AG04450 (cell line): ENCODE data around the gene DCAF8. TPM values are rescaled to one million over a fixed set of nuclear protein-coding genes. Genes with fewer than 3 reads are reported as not detected.

Experiments used
- CTCF ChIA-PET: fragments of 300-600, 350-600 bp; formaldehyde crosslinking; extraction: SDS; loops from one replicate; lab custom pipeline; 2022; ENCODE audit warnings: antibody characterized with exemption, inconsistent platforms; lab: Charles Lee
- POLR2A ChIA-PET: fragments of 350-600 bp; formaldehyde crosslinking; extraction: SDS; loops from one replicate; lab custom pipeline; 2021; ENCODE audit warnings: antibody characterized with exemption, inconsistent platforms; lab: Yijun Ruan, JAX
- DNase-seq: peaks from one replicate; pipeline ENCODE4 v3.0.0-alpha.2; 2011; ENCODE audit warnings: low read depth, low spot score
- H3K27ac ChIP-seq: one replicate; pipeline ENCODE4 v1.5.1; 2012; ENCODE audit warnings: low read depth, low read length, control low read depth
- H3K27me3 ChIP-seq: one replicate; pipeline ENCODE4 v1.6.0; 2012; ENCODE audit warnings: low read length; ENCODE audit not compliant: control insufficient read depth, insufficient read depth
- H3K4me3 ChIP-seq: 2 replicates; pipeline ENCODE4 v1.5.1; 2011; ENCODE audit warnings: mild to moderate bottlenecking, low read depth, low read length, control low read depth
- H3K9me3 ChIP-seq: 2 replicates; pipeline ENCODE4 v1.5.1; 2012; ENCODE audit warnings: low read length; ENCODE audit not compliant: control insufficient read depth, insufficient read depth
- CTCF ChIP-seq: IDR thresholded peaks from 2 replicates; pipeline ENCODE4 v1.5.1; 2011; ENCODE audit warnings: low read depth, low read length, control low read depth, inconsistent platforms
- polyA plus RNA-seq: library from polyadenylated mRNA; depleted of rRNA; stranded (reverse); fragments of >200 nt; gene quantifications from 2 replicates; pipeline ENCODE4 v1.2.3, GENCODE V29; 2011

Gene DCAF8
- polyA plus RNA-seq, 1 experiment: 108 TPM

DNA sequence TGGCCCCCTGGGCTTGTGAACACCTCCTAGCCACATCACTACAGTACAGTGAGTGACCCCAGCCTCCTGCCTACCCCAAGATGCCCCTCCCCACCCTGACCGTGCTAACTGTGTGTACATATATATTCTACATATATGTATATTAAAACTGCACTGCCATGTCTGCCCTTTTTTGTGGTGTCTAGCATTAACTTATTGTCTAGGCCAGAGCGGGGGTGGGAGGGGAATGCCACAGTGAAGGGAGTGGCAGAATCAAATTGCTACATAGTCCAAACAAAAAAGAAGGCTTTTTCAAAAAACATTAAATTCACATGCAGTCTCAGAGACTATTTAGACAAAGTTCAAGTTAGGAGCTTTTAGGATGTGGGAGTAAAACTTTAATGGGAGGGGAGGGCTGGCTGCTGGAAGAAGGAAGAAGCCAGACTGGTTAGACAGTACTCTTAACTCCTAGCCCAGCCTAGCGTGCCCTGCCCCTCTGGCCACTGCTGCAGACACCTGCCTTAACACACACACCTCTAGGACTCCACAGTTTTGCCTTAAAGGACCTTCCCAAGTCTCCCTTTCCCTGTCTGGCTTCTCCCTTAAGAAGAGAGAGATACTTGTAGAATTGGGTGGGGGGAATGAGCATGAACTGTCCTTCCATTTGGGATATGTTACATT is 47.7 kb downstream of the DCAF8 start:
- POLR2A ChIA-PET: no interaction called here
- Histone ChIP-seq H3K9me3 (no peaks in the 10 kb centered on the region), H3K27ac (peak overlapping the region; percentile 31), H3K4me3 (no peak overlapping the region), H3K27me3 (no peaks in the 10 kb centered on the region)
- CTCF ChIA-PET: interaction anchor here (1.7 kb wide), 2 partner anchors 21 to 106 kb away, joined by 3 to 9 read pairs; no protein-coding TSS in a partner anchor
- no peak for TF ChIP-seq CTCF
- no peak for DNase-seq

DNA sequence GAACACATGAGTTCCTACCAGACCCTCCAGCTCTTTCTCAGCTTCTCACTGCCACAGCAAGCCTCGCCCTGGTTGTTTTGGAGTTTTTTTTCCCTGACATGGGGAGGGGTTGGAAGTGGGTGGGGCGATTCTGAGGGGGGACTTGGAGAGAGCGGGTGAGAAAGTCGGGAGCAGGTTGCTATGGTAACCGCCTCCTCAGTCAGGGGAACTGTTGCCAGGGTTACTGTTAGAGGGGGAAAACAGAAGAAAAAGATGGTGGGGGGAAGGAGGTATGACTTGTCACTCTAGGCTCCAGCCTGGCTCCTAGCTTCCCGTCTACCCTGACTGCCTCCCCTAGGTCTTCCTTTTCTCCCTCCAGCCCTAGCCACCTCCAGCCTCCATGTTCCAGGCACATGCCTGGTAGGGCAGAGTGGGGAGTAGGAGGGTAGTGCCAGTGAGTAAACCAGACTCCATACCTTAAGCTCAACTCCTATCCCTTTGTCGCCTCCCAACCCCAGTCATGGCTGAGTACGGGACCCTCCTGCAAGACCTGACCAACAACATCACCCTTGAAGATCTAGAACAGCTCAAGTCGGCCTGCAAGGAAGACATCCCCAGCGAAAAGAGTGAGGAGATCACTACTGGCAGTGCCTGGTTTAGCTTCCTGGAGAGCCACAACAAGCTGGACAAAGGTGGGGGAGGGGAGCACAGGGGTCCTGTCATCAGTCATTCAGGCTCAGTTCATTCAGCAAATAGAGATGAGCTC is 51.1 kb downstream of the DCAF8 start:
- peak overlapping the region; percentile 21 for H3K27ac ChIP-seq

DNA sequence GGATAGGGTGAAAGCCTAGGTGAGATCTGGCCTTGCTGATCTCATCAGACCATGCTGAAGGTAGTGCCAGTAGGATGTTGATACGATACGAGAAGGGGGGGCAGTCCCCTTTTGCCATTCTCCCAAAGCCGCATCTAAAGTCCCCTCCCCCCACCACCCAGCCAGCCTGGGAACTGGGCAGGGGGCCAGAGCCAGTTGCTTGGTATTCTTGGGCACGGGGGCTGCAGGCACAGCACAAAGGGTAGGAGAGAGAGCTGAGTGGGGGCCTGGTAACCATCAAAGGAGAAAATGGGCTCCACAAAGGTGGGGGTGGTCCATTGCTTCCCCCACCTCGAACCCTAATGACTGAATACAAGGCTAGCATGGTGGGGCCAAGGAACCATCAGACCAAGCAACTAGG is 51.8 kb downstream of the DCAF8 start:
- TF ChIP-seq CTCF: no peak
- Histone ChIP-seq H3K27ac (peak overlapping the region; percentile 21), H3K9me3 (no peaks in the 10 kb centered on the region), H3K4me3 (no peak overlapping the region), H3K27me3 (no peaks in the 10 kb centered on the region)
- DNase-seq: no peak
- CTCF ChIA-PET: interaction anchor here (0.7 to 2.4 kb wide), 5 partner anchors 10 to 125 kb away, joined by 3 to 18 read pairs (median 9); no protein-coding TSS in a partner anchor
- POLR2A ChIA-PET: no interaction called here

More for the DNA sequence above, 51.1 kb downstream of the DCAF8 start:
- CTCF ChIA-PET: interaction anchor here (0.7 to 2.4 kb wide), 6 partner anchors 9 to 126 kb away, joined by 3 to 18 read pairs (median 8); no protein-coding TSS in a partner anchor
- Histone ChIP-seq H3K27me3 (no peaks in the 10 kb centered on the region), H3K9me3 (no peaks in the 10 kb centered on the region), H3K4me3 (no peak overlapping the region)
- no peak for DNase-seq
- POLR2A ChIA-PET: no interaction called here
- TF ChIP-seq CTCF: no peak

- H3K4me3 ChIP-seq: peak overlapping the region; percentile 11; the same call in 1 of the 2 replicates
- H3K27me3 ChIP-seq: no peaks in the 10 kb centered on the region
- peak overlapping the region; percentile 21 for H3K27ac ChIP-seq
- TF ChIP-seq CTCF: no peak
- no peak for DNase-seq
- CTCF ChIA-PET: interaction anchor here (2.4 to 9.2 kb wide), 3 partner anchors 10 to 17 kb away, joined by 18 to 130 read pairs (median 22); no protein-coding TSS in a partner anchor
- H3K9me3 ChIP-seq: peaks cover 2% of the 10 kb centered on the region; the same call in 1 of the 2 replicates
- POLR2A ChIA-PET: interaction anchor here (1.1 kb wide), 1 partner anchor 9 kb away, joined by 4 read pairs; no protein-coding TSS in a partner anchor
These were observed 52.9 kb downstream of the DCAF8 start for GRCh38 chr1:160209321-160210046.
